SK-N-MC (cell line): Measurements from ENCODE around the gene COQ4.

Source experiments
- EZH2 ChIP-seq: fragments of 200-600 bp; sonication (generic); IDR thresholded peaks from one replicate; pipeline ENCODE4 v1.6.1; 2017; ENCODE audit warnings: antibody characterized with exemption
- FOXP2 ChIP-seq: optimal IDR thresholded peaks from 2 replicates; pipeline ENCODE3; 2011; ENCODE audit warnings: mild to moderate bottlenecking, moderate library complexity; ENCODE audit not compliant: insufficient read depth; ENCODE audit errors: extremely low read length, control extremely low read depth
- POLR2AphosphoS5 ChIP-seq: IDR thresholded peaks from 2 replicates; pipeline ENCODE4 v1.6.1; 2012; ENCODE audit warnings: mild to moderate bottlenecking, low read depth, low read length, borderline replicate concordance

DNA sequence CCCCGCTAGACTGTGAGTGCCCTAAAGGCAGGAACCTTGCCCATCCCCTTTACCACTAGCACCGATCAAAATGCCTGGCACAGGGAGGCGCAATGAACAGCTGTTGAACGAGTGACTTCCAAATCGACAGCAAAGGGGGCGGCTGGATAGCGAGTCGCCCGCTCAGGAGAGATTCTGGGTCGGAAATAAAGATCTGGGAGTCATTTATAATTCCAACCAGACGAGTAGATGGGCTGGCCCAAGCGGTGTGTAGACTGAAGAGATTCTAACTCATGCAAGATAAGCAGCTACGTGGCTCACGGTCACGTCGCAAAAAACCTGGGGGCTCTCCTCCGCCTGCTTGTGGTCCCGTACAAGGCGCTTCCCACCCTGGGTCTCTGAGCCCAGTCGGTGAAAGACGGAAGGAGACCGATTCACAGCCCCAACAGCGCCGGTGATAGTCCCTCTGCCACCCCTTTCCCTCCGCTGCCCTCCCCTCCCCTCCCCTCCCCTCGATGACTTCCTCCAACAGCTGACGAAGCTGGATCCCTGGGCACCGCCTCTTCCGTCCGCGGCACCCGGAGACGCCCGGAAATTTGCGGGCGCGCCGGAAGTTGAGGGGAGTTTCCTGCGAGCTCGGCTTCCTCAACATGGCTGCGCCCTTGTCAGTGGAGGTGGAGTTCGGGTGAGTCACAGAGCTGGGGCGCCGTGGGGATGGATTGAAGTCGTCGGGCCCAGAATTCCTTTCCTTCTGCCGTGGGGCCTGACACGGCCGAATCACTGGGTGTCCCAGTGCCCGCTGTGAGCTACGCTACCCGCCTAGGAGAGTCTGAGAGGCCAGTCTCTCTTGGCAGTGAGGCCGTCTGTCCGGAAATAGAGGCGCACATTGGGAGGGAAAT, 48.4 kb downstream of the COQ4 start, which contains the start of gene URM1:
- TF ChIP-seq EZH2 (no peak), POLR2AphosphoS5 (peak; percentile 81), FOXP2 (no peak)
